Measurements from ENCODE around the gene RALGAPA2. TPM values are rescaled to one million over a fixed set of nuclear protein-coding genes. Genes with fewer than 3 reads are reported as not detected.

RALGAPA2 gene
- total RNA-seq, 1 donor from 2014 or later: 73.8 TPM

- H3K9me3 ChIP-seq: no peaks in the 10 kb centered on the region
- DNase-seq: no peak
- no peak for TF ChIP-seq CTCF (IDR thresholded peaks at IDR 0.05)
- peak overlapping the region; percentile 95 for H3K27ac ChIP-seq
- intact Hi-C loops (cut with DNase I): no loop called here
- no peaks in the 10 kb centered on the region for H3K27me3 ChIP-seq (ENCODE audit: low read depth)
- H3K36me3 ChIP-seq: no peaks in the 10 kb centered on the region
- H3K4me1 ChIP-seq: peaks cover 41% of the 10 kb centered on the region
- peak overlapping the region; percentile 89 for H3K4me3 ChIP-seq
- no peak for ATAC-seq
Observed at GRCh38 chr20:20711413-20711812, 1.0 kb downstream of the RALGAPA2 start.

DNA sequence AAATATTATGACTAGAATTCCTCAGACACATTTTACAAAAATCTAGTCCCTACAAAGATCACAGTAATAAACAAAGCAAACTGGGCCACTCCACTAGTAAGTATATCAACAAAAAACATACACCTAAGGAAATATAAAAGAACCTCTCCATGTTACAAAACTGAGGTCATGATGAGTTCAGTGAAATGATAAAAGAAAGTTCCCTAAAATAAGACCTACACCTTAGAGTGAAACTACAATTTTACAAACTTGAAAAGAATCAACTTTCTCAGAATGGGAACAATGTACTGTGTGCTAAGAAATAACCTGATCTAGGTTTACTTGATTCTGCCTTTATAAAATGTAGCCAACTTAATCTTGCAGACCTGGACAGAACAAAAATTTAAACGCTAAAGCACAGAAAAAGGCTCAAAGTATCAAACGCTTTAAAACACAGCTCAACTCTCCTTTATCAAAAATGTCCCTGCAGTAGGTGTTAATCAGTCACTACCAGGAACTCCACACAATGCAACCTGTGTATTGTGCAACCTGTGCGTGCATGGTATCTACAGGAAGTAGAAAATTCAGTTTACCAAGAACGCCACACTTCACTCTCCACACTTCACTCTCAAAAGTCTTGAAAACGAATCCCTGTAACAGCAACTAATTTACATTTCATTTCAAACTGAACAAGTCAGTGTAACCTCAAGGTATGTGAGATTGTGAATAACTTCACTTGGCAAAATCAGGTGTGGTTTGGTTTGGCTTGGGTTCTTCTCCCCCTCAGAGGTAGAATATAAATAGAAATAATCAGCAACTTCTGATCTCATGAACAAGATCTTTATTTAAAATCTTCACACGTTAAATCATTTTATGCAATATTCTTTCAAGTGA is 1.8 kb downstream of the RALGAPA2 start:
- peak overlapping the region; percentile 89 for H3K4me3 ChIP-seq
- peak; percentile 61 for DNase-seq
- H3K36me3 ChIP-seq: no peaks in the 10 kb centered on the region
- no peaks in the 10 kb centered on the region for H3K27me3 ChIP-seq (ENCODE audit: low read depth)
- intact Hi-C loops (cut with DNase I): no loop called here
- H3K27ac ChIP-seq: peak overlapping the region; percentile 95
- H3K9me3 ChIP-seq: no peaks in the 10 kb centered on the region
- ATAC-seq: peak; percentile 60 to 67
- H3K4me1 ChIP-seq: peaks cover 43% of the 10 kb centered on the region
- TF ChIP-seq CTCF (IDR thresholded peaks at IDR 0.05): no peak

- no peaks in the 10 kb centered on the region for H3K27me3 ChIP-seq (ENCODE audit: low read depth)
- intact Hi-C loops (cut with DNase I): no loop called here
Observed at GRCh38 chr20:20709887-20710286, 2.6 kb downstream of the RALGAPA2 start.

DNA sequence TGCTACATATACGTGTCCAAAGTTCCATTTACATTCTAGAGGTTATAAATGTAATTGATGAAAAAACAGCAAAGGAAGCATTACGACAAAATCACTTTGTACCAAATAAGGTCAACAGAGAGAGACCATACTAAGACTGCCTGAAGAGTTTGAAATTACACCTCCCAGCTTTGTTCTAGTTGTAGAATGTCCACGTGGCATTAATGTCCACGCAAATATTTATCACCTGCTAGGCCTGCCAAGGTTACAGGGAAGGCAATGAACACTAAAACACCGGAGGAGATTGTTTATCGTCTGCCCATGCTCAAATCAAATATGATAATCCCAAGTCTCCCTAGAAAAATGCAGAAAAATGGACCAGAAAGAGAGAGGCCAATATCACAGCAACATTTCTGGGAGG is 6.2 kb downstream of the RALGAPA2 start:
- Histone ChIP-seq H3K27me3 (ENCODE audit: low read depth) (no peaks in the 10 kb centered on the region), H3K9me3 (no peaks in the 10 kb centered on the region), H3K27ac (no peak overlapping the region), H3K4me3 (no peak overlapping the region), H3K4me1 (peaks cover 52% of the 10 kb centered on the region), H3K36me3 (no peaks in the 10 kb centered on the region)
- DNase-seq (no peak), ATAC-seq (no peak)
- intact Hi-C loops (cut with DNase I): no loop called here
- TF ChIP-seq CTCF (IDR thresholded peaks at IDR 0.05): no peak

More at GRCh38 chr20:20709887-20710286, 2.6 kb downstream of the RALGAPA2 start:
- H3K27ac ChIP-seq: peak overlapping the region; percentile 95
- peaks cover 47% of the 10 kb centered on the region for H3K4me1 ChIP-seq
- peak overlapping the region; percentile 89 for H3K4me3 ChIP-seq
- no peaks in the 10 kb centered on the region for H3K9me3 ChIP-seq
- TF ChIP-seq CTCF (IDR thresholded peaks at IDR 0.05): no peak
- ATAC-seq (no peak), DNase-seq (no peak)
- H3K36me3 ChIP-seq: no peaks in the 10 kb centered on the region

GRCh38 chr20:20702330-20703245 is 9.9 kb downstream of the RALGAPA2 start:
- intact Hi-C loops (cut with DNase I): no loop called here
- DNase-seq (no peak), ATAC-seq (peak; percentile 32 to 59)
- H3K9me3 ChIP-seq: no peaks in the 10 kb centered on the region
- H3K27ac ChIP-seq: no peak overlapping the region
- no peaks in the 10 kb centered on the region for H3K36me3 ChIP-seq
- H3K4me3 ChIP-seq: no peak overlapping the region
- peaks cover 44% of the 10 kb centered on the region for H3K4me1 ChIP-seq
- no peaks in the 10 kb centered on the region for H3K27me3 ChIP-seq (ENCODE audit: low read depth)
- no peak for TF ChIP-seq CTCF (IDR thresholded peaks at IDR 0.05)
